ENCODE measurements around the gene SNX25.

Gene SNX25

DNA sequence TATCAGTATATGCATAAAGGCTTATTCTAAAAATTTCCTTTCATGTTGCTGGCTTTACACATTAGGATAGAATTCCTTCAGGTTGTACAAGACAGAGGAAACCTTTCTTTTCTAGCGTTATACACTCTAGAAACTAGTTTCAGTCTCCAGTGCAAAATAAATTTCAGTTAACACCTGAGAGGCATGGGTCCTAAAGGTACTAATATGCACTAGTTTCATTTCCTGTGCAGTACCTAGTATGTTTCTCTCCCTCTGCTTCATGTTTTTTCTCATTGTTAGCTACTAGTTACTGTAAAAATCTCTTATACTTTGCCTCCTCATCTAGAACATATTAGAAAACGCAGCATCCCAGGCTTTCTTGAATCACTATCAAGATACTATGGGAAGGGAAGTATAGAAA, 54.0 kb downstream of the SNX25 start:
- DNase-seq (ENCODE audit: low spot score), result no peak

- no peak for DNase-seq (ENCODE audit: low spot score)
These were observed 56.5 kb downstream of the SNX25 start for GRCh38 chr4:185265942-185266341.

- DNase-seq (ENCODE audit: low spot score), result no peak
These were observed 59.9 kb downstream of the SNX25 start for GRCh38 chr4:185269286-185269685.

DNA sequence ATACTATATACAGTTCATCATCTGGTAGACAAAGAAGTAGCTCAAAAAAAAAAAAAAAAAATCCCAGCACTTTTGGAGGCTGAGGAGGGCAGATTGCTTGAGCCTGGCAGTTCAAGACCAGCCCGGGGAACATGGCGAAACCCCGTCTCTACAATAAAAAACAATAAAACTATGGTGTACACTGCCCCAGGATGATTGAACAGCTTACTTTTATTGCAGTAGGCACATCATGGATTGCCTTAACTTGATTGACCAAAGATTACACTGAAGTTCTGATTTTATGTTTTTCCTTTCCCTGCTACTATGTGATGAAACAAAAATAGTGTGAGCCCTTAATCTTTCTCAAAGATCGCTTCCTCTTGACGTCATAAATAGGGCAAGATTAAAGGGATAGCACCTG, 60.6 kb downstream of the SNX25 start:
- no peak for DNase-seq (ENCODE audit: low spot score)

- DNase-seq (ENCODE audit: low spot score), result no peak
These were observed 61.5 kb downstream of the SNX25 start for GRCh38 chr4:185270885-185271284.

- DNase-seq (ENCODE audit: low spot score), result no peak
These were observed 62.8 kb downstream of the SNX25 start for GRCh38 chr4:185272245-185272644.

DNA sequence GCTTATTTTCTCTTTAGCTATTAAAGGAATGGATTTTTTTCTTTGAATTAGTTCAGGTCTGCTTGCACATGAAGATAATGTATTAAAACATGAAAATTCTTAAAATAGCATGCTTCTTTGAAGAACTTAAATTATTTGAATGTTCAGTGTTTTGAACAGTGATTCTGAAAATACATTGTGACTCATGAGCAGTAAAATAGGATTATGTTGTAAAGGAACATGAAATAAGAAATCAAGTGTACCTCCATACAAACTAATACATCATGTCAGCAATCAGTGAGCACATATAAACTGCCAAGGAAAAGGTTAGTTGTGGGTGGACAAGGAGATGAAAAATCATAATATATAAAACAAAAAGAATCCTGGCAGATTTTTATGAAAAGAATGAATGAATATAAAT, 66.1 kb downstream of the SNX25 start:
- DNase-seq (ENCODE audit: low spot score), result no peak

- no peak for DNase-seq (ENCODE audit: low spot score)
These were observed 66.6 kb downstream of the SNX25 start for GRCh38 chr4:185276036-185276435.

GRCh38 chr4:185278716-185279115, 69.3 kb downstream of the SNX25 start:
- no peak for DNase-seq (ENCODE audit: low spot score)

DNA sequence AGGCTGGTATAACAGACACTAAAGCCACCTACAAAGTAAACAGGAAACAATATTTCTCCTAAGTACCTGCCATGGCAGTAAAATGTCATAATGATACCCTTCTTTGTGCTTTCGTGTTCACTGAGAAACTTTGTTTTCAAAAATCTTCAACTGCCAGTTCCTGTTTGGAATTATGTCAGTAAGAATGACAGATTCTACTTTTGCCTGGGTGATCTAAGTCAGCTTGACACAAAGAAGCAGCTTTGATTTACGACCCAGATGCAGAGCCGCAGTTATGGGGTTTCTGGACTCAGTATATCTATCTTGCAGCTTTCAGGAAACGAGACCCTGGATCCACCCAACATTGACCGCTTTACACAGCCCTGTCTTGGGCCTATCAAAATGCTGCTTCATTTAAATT, 71.2 kb downstream of the SNX25 start:
- DNase-seq (ENCODE audit: low spot score), result no peak

- peak; percentile 16 for DNase-seq (ENCODE audit: low spot score)
These were observed 73.6 kb downstream of the SNX25 start for GRCh38 chr4:185282968-185283367.

- peak; percentile 20 for DNase-seq (ENCODE audit: low spot score)
These were observed 74.3 kb downstream of the SNX25 start for GRCh38 chr4:185283723-185284122.

DNA sequence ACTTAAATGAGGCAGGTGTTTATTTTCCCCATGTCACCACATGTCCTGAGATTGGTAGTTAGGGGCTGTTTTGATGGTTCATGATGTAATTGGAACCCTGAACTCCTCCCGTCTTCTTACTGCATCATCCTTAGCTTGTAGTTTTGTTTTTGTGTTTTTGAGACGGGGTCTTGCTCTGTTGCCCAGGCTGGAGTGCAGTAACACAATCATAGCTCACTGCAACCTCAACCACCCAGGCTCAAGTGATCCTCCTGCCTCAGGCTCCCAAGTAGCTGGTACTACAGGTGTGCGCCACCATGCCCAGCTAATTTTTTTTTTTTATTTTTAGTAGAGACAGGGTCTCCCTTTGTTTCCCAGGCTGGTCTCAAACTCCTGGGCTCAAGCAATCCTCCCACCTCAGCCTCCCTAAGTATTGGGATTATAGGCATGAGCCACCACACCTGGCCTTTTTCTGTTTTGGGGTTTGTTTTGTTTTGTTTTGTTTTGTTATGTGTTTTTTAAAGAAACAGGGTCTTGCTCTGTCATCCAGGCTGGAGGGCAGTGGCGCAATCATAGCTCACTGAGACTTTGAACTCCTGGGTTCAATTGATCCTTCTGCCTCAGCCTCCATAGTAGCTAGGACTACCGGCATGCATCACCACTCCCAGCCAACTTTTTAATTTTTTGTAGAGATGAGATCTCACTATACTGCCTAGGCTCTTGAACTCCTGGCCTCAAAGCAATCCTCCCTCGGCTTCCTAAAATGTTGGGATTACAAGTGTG, 76.4 kb downstream of the SNX25 start:
- no peak for DNase-seq (ENCODE audit: low spot score)

DNA sequence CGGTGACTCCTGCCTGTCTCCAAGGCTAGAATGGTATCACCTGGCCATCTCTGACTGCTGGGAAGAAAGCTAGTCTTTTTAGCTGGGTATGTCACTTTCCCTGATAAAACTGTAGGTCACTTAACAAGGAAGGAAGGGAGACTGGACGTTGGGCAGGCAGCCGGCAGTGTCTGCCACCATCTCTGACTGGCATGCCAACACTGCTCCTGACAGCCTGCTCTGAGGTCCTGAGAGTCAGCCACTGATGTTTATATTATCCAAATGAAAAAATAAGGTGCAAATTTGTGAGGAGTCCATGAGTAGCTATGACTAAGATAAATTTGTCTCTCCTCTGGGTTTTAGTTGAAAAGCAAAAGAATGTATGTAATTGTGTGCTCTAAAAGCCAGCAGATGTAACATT, 77.2 kb downstream of the SNX25 start:
- DNase-seq (ENCODE audit: low spot score), result no peak

GRCh38 chr4:185287031-185287430, 77.6 kb downstream of the SNX25 start:
- DNase-seq (ENCODE audit: low spot score), result no peak

- no peak for DNase-seq (ENCODE audit: low spot score)
These were observed 80.7 kb downstream of the SNX25 start for GRCh38 chr4:185290018-185290607.

GRCh38 chr4:185290656-185291055, 81.3 kb downstream of the SNX25 start:
- DNase-seq (ENCODE audit: low spot score), result no peak

GRCh38 chr4:185293202-185293601, 83.8 kb downstream of the SNX25 start:
- no peak for DNase-seq (ENCODE audit: low spot score)

GRCh38 chr4:185296665-185297460, 87.5 kb downstream of the SNX25 start:
- DNase-seq (ENCODE audit: low spot score), result no peak

- DNase-seq (ENCODE audit: low spot score), result no peak
These were observed 89.5 kb downstream of the SNX25 start for GRCh38 chr4:185298728-185299430.

DNA sequence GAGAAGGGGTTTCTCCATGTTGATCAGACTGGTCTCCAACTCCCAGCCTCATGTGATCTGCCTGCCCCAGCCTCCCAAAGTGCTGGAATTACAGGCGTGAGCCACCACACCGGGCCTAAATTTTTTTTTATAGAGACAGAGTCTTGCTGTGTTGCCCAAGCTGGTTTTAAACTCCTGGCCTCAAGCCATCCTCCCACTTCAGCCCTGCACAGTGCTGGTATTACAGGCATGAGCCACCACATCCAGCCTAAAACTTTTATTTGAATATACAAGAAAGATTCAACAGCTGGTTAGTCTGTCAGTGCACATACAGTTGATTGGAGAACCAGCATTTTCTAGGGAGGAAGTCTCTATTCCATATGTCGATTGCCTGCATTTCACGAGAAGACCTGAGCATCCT, 95.1 kb downstream of the SNX25 start:
- no peak for DNase-seq (ENCODE audit: low spot score)

DNA sequence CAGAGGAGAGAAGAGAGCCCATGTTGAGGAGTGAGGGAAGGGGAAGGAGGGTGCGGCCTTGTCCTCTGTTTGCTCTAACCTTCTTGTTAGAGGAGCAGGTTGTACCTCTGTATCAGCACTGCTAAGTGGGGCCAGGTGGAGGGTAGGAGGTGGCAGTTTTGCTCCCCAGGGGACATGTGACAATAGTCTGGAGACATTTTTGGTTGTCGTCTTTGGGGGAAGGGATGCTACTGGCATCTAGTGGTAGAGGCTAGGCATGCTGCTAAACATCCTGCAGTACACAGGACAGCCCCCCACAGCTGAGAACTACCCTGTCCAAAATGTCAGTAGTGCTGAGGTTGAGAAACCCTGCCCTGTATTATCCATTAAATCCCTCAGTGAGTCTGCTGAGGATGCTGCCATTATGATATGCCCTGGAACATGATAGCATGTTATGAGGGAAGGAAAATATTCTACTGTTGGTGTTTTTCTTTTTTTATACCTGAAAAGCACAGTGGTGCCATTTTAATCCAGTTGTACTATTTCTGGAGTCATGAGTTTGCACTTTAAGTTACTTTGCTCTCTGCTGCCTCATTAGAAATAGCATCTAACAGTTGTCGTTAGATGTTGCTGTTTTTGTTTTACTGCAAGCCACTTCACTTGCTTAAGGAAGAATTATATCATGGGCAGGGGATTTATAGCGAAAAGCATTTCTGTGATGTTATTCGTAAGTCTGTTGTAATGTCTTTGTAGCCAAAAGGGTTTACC, 95.7 kb downstream of the SNX25 start:
- DNase-seq (ENCODE audit: low spot score), result no peak
